ENCODE results near the gene OVOL2. TPM values are rescaled to one million over a fixed set of nuclear protein-coding genes. Genes with fewer than 3 reads are reported as not detected.

The OVOL2 gene
- total RNA-seq, 1 donor from 2014 or later, result not detected

- no peaks in the 10 kb centered on the region for H3K36me3 ChIP-seq
- peaks cover 9% of the 10 kb centered on the region for H3K27me3 ChIP-seq (ENCODE audit: low read depth)
- DNase-seq, result no peak
- no peak overlapping the region for H3K4me3 ChIP-seq
- no peak overlapping the region for H3K27ac ChIP-seq (replicated peaks)
- no peak for TF ChIP-seq CTCF (IDR thresholded peaks at IDR 0.05; ENCODE audit: borderline replicate concordance)
- H3K4me1 ChIP-seq, result no peaks in the 10 kb centered on the region
- H3K9me3 ChIP-seq (replicated peaks), result no peaks in the 10 kb centered on the region
- intact Hi-C loops (cut with micrococcal nuclease), result no loop called here
These were observed 39.6 kb downstream of the OVOL2 start for GRCh38 chr20:18018100-18018499.

GRCh38 chr20:18016772-18017171 lies 40.9 kb downstream of the OVOL2 start:
- intact Hi-C loops (cut with micrococcal nuclease), result no loop called here

GRCh38 chr20:18014411-18014810 lies 43.3 kb downstream of the OVOL2 start:
- Histone ChIP-seq H3K36me3 (no peaks in the 10 kb centered on the region), H3K27ac (replicated peaks) (no peak overlapping the region), H3K27me3 (ENCODE audit: low read depth) (no peaks in the 10 kb centered on the region), H3K9me3 (replicated peaks) (no peaks in the 10 kb centered on the region), H3K4me1 (no peaks in the 10 kb centered on the region), H3K4me3 (no peak overlapping the region)
- intact Hi-C loops (cut with micrococcal nuclease), result no loop called here
- DNase-seq, result no peak
- TF ChIP-seq CTCF (IDR thresholded peaks at IDR 0.05; ENCODE audit: borderline replicate concordance), result no peak

More at GRCh38 chr20:18016772-18017171, 40.9 kb downstream of the OVOL2 start:
- no peak for TF ChIP-seq CTCF (IDR thresholded peaks at IDR 0.05; ENCODE audit: borderline replicate concordance)
- peaks cover 9% of the 10 kb centered on the region for H3K27me3 ChIP-seq (ENCODE audit: low read depth)
- no peak overlapping the region for H3K4me3 ChIP-seq
- no peaks in the 10 kb centered on the region for H3K4me1 ChIP-seq
- H3K36me3 ChIP-seq, result no peaks in the 10 kb centered on the region
- H3K27ac ChIP-seq (replicated peaks), result no peak overlapping the region
- DNase-seq, result no peak
- no peaks in the 10 kb centered on the region for H3K9me3 ChIP-seq (replicated peaks)

- TF ChIP-seq CTCF (IDR thresholded peaks at IDR 0.05; ENCODE audit: borderline replicate concordance), result no peak
- DNase-seq, result no peak
- intact Hi-C loops (cut with micrococcal nuclease), result no loop called here
These were observed 44.8 kb downstream of the OVOL2 start for GRCh38 chr20:18012901-18013300.

DNA sequence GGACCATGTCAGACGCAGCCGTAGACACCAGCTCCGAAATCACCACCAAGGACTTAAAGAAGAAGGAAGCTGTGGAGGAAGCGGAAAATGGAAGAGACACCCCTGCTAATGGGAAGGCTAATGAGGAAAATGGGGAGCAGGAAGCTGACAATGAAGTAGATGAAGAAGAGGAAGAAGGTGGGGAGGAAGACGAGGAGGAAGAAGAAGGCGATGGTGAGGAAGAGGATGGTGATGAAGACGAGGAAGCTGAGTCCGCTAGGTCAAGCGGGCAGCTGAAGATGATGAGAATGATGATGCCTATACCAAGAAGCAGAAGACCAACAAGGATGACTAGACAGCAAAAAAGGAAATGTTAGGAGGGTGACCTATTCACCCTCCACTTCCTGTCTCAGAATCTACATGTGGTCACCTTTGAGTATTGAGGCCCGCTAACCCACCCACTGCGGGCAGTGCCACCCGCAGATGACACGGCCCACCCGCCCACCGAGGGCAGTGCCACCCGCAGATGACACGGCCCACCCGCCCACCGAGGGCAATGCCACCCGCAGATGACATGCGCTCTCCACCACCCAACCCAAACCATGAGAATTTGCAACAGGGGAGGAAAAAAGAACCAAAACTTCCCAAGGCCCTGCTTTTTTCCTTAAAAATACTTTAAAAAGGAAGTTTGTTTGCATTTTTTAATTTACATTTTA lies 45.6 kb downstream of the OVOL2 start:
- Histone ChIP-seq H3K27ac (replicated peaks) (no peak overlapping the region), H3K36me3 (no peaks in the 10 kb centered on the region), H3K9me3 (replicated peaks) (no peaks in the 10 kb centered on the region), H3K27me3 (ENCODE audit: low read depth) (no peaks in the 10 kb centered on the region), H3K4me1 (peaks cover 6% of the 10 kb centered on the region), H3K4me3 (no peak overlapping the region)
- intact Hi-C loops (cut with micrococcal nuclease), result no loop called here
- TF ChIP-seq CTCF (IDR thresholded peaks at IDR 0.05; ENCODE audit: borderline replicate concordance), result no peak
- DNase-seq, result no peak

More at GRCh38 chr20:18012901-18013300, 44.8 kb downstream of the OVOL2 start:
- H3K9me3 ChIP-seq (replicated peaks), result no peaks in the 10 kb centered on the region
- no peaks in the 10 kb centered on the region for H3K27me3 ChIP-seq (ENCODE audit: low read depth)
- H3K36me3 ChIP-seq, result no peaks in the 10 kb centered on the region
- H3K27ac ChIP-seq (replicated peaks), result no peak overlapping the region
- no peaks in the 10 kb centered on the region for H3K4me1 ChIP-seq
- no peak overlapping the region for H3K4me3 ChIP-seq

Measured in left ventricle myocardium inferior (tissue), 1 donor.